Measurements from ENCODE around the gene CHID1. TPM values are rescaled to one million over a fixed set of nuclear protein-coding genes. Genes with fewer than 3 reads are reported as not detected.

The CHID1 gene
- total RNA-seq, 2 experiments from 2014 or later: 69.8 to 72.0 TPM

DNA sequence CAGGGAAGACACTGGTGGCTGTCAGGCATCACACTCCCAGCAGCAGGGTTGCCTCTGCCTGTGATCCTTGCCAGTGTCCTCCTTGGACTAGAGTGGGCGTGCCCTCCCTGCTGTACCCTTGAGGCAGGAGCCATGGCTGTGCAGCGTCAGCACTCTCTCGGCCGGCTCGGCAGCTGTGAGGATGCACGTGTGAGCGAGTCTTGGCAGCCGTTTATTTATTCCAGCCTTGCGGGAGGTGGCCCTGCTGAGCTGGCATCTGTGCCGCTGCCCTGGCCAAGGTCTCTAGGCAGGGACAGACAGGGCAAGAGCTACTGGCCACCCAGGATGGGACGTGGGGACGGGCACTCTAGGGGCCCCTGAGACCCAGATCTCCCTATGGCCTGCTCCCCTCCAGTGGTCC is 34.1 kb downstream of the CHID1 start:
- peaks cover 15% of the 10 kb centered on the region for H3K36me3 Mint-ChIP-seq (ENCODE audit: low read depth)
- no peaks in the 10 kb centered on the region for H3K4me1 Mint-ChIP-seq (ENCODE audit: low read depth)
- intact Hi-C loops (cut with micrococcal nuclease): no loop called here
- no peaks in the 10 kb centered on the region for H3K9me3 Mint-ChIP-seq
- ATAC-seq (no peak), DNase-seq (no peak)
- H3K27ac Mint-ChIP-seq: no peak overlapping the region
- ChIA-PET CTCF (interaction anchor here (1.3 kb wide), 1 partner anchor 28 kb away, joined by 3 read pairs; no protein-coding TSS in a partner anchor), POLR2A (no interaction called here)
- no peaks in the 10 kb centered on the region for H3K27me3 Mint-ChIP-seq
- no peak for TF ChIP-seq CTCF (IDR thresholded peaks at IDR 0.05)
- H3K4me3 Mint-ChIP-seq: no peak overlapping the region

GRCh38 chr11:875769-876301 is 34.8 kb downstream of the CHID1 start:
- H3K27ac Mint-ChIP-seq: no peak overlapping the region
- TF ChIP-seq CTCF (IDR thresholded peaks at IDR 0.05): no peak
- H3K4me3 Mint-ChIP-seq: no peak overlapping the region
- POLR2A ChIA-PET: interaction anchor here (0.9 kb wide), 1 partner anchor 9 kb away, joined by 4 read pairs; no protein-coding TSS in a partner anchor
- no peaks in the 10 kb centered on the region for H3K4me1 Mint-ChIP-seq (ENCODE audit: low read depth)
- ATAC-seq: no peak
- H3K9me3 Mint-ChIP-seq: no peaks in the 10 kb centered on the region
- intact Hi-C loops (cut with micrococcal nuclease): no loop called here
- CTCF ChIA-PET: interaction anchor here (0.9 to 1.3 kb wide), 2 partner anchors 27 to 100 kb away, joined by 3 read pairs; no protein-coding TSS in a partner anchor
- H3K36me3 Mint-ChIP-seq (ENCODE audit: low read depth): peaks cover 15% of the 10 kb centered on the region
- no peak for DNase-seq
- H3K27me3 Mint-ChIP-seq: no peaks in the 10 kb centered on the region

DNA sequence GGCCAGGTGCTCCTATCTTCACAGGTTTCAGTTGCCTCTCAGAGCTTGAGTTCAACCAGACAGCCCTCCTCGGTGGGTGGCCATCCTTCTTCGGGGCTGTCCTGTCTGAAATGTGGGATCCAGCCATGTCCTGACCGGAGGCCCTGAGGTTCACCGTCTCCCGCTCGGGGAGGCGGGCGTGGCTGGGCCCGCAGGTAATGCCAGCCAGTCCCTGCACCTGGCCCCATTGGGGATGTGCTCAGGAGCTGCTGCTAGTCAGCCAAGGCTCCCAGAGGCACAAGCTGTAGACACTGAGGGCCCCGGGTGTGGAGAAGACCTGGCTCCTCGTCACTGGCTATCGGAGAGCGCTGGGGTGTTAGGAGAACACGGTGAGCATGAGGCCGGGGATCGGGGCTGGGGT is 35.4 kb downstream of the CHID1 start:
- intact Hi-C loops (cut with micrococcal nuclease): no loop called here
- CTCF ChIA-PET: interaction anchor here (0.9 kb wide), 1 partner anchor 101 kb away, joined by 3 read pairs; no protein-coding TSS in a partner anchor
- no peaks in the 10 kb centered on the region for H3K4me1 Mint-ChIP-seq (ENCODE audit: low read depth)
- H3K27ac Mint-ChIP-seq: no peak overlapping the region
- DNase-seq: no peak
- POLR2A ChIA-PET: interaction anchor here (0.9 kb wide), 1 partner anchor 9 kb away, joined by 4 read pairs; no protein-coding TSS in a partner anchor
- H3K36me3 Mint-ChIP-seq (ENCODE audit: low read depth): peaks cover 15% of the 10 kb centered on the region
- no peaks in the 10 kb centered on the region for H3K9me3 Mint-ChIP-seq
- no peak overlapping the region for H3K4me3 Mint-ChIP-seq
- no peak for ATAC-seq
- TF ChIP-seq CTCF (IDR thresholded peaks at IDR 0.05): no peak
- no peaks in the 10 kb centered on the region for H3K27me3 Mint-ChIP-seq

DNA sequence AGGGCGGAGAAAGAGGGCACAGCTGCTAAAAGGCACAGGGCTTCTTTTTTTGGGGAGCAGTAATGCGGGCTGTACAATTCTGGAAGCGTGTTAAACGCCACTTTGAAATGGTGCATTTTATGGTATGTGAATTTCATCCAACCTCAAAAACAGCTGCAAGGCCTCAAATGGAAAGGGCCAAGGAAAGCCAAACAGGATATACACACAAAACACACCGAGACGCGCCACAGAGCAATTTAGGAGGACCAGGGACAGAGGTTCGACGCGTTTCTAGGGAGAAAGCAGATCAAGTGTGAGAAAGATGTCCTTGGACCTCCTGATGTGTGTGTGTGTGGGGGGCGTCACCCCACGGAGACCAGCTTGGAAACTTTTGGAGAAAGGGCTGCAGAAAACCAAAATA is 36.9 kb downstream of the CHID1 start:
- Mint-ChIP-seq H3K4me1 (ENCODE audit: low read depth) (no peaks in the 10 kb centered on the region), H3K4me3 (no peak overlapping the region), H3K36me3 (ENCODE audit: low read depth) (peaks cover 12% of the 10 kb centered on the region), H3K27ac (no peak overlapping the region), H3K9me3 (no peaks in the 10 kb centered on the region), H3K27me3 (no peaks in the 10 kb centered on the region)
- no peak for TF ChIP-seq CTCF (IDR thresholded peaks at IDR 0.05)
- ChIA-PET CTCF (no interaction called here), POLR2A (no interaction called here)
- ATAC-seq (no peak), DNase-seq (no peak)
- intact Hi-C loops (cut with micrococcal nuclease): no loop called here

DNA sequence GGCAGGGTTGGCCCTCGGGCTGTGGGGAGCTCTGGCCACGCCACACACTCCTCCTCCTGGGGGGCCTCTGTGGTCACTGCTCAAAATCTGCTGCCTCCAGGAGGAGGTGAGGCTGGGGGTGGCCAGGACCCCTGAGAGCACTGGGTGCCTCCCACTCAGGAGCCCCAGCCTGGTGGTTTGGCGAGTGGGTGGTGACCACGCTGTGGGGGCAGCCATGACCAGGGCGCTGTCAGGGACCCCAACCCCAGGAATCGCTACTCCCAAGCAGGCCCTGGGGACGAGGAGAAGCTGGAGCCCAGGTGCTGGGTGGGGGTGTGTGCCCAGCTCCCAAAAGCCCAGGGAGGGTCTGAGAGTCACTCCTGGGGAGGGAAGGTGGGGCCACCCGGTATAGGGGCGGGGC is 37.8 kb downstream of the CHID1 start:
- H3K4me1 Mint-ChIP-seq (ENCODE audit: low read depth): no peaks in the 10 kb centered on the region
- no peak overlapping the region for H3K27ac Mint-ChIP-seq
- ATAC-seq (no peak), DNase-seq (no peak)
- TF ChIP-seq CTCF (IDR thresholded peaks at IDR 0.05): no peak
- intact Hi-C loops (cut with micrococcal nuclease): no loop called here
- H3K36me3 Mint-ChIP-seq (ENCODE audit: low read depth): peaks cover 12% of the 10 kb centered on the region
- no peak overlapping the region for H3K4me3 Mint-ChIP-seq
- CTCF ChIA-PET: no interaction called here
- no peaks in the 10 kb centered on the region for H3K27me3 Mint-ChIP-seq
- POLR2A ChIA-PET: interaction anchor here (0.8 kb wide), 1 partner anchor 185 kb away, joined by 3 read pairs; no protein-coding TSS in a partner anchor
- H3K9me3 Mint-ChIP-seq: no peaks in the 10 kb centered on the region

Data from activated CD8-positive, alpha-beta T cell treated with anti-CD3 and anti-CD28 coated beads for 36 hours (primary cell).